ENCODE results near the gene TBATA.

- TF ChIP-seq CTCF (IDR thresholded peaks at IDR 0.05) (no peak), POLR2A (IDR thresholded peaks at IDR 0.05) (no peak)
Observed at GRCh38 chr10:70723771-70724170, 61.4 kb downstream of the TBATA start.
